GM12892 (cell line): Measurements from ENCODE around the gene RBFOX2.

Experiments used
- POLR2A ChIP-seq: IDR thresholded peaks from 2 replicates; pipeline ENCODE4 v1.6.1; 2011; ENCODE audit warnings: low read depth, low read length, control low read depth
- POLR2AphosphoS5 ChIP-seq: IDR thresholded peaks from 2 replicates; pipeline ENCODE4 v1.6.1; 2011; ENCODE audit warnings: low read depth, low read length, control low read depth
- TAF1 ChIP-seq: IDR thresholded peaks from 2 replicates; pipeline ENCODE4 v1.6.1; 2011; ENCODE audit warnings: low read depth, mild to moderate bottlenecking, control low read depth, low read length, borderline replicate concordance

DNA sequence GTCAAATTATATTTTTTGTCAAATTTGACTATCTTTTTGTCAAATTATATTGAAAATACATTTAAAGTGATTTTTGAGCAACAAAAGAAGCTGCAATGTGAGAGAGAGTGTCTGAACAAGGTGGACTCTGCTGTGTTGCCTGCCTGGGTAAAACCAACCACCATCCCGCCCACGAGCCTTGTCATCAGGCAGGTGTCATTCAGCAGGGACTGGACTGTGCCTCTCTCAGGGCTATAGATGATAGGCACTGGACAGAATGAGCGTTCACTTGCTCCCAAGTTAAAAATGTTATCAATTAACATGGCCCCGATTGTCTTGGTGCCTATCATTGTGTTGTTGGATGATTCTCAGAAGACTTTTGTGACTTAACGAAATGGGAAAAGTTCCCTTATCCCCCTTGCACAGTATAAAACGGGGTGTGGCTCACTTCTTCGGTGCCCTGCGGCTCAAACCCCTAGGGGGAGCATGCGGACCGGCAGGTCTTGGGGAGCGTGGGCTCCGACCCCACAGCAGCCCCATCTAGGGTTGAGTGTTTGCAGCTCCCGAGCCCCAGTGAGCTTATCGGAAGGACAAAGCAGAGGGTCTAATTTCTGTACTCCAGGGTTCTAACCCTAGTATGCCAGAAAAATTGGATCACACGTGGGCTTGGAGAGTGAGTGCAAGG lies 309.3 kb downstream of the RBFOX2 start:
- no peak for TF ChIP-seq POLR2AphosphoS5
- TF ChIP-seq TAF1 = no peak
- no peak for TF ChIP-seq POLR2A
